Rectal smooth muscle tissue (tissue), 1 donor: Measurements from ENCODE around the gene ZNF516.

Experiments
- H3K27ac ChIP-seq: one replicate; pipeline ENCODE4 v1.7.0; 2013; ENCODE audit warnings: low read depth, low read length, inconsistent platforms
- H3K27me3 ChIP-seq: one replicate; pipeline ENCODE4 v1.7.0; 2013; ENCODE audit warnings: low read length; ENCODE audit not compliant: control insufficient read depth, insufficient read depth
- H3K36me3 ChIP-seq: one replicate; pipeline ENCODE4 v1.7.0; 2013; ENCODE audit warnings: low read length; ENCODE audit not compliant: control insufficient read depth, insufficient read depth
- H3K4me1 ChIP-seq: one replicate; pipeline ENCODE4 v1.7.0; 2013; ENCODE audit warnings: low read length; ENCODE audit not compliant: control insufficient read depth, insufficient read depth
- H3K4me3 ChIP-seq: one replicate; pipeline ENCODE4 v1.7.0; 2013; ENCODE audit warnings: low read length
- H3K9ac ChIP-seq: one replicate; pipeline ENCODE4 v1.7.0; 2013; ENCODE audit warnings: low read length

ZNF516 gene

DNA sequence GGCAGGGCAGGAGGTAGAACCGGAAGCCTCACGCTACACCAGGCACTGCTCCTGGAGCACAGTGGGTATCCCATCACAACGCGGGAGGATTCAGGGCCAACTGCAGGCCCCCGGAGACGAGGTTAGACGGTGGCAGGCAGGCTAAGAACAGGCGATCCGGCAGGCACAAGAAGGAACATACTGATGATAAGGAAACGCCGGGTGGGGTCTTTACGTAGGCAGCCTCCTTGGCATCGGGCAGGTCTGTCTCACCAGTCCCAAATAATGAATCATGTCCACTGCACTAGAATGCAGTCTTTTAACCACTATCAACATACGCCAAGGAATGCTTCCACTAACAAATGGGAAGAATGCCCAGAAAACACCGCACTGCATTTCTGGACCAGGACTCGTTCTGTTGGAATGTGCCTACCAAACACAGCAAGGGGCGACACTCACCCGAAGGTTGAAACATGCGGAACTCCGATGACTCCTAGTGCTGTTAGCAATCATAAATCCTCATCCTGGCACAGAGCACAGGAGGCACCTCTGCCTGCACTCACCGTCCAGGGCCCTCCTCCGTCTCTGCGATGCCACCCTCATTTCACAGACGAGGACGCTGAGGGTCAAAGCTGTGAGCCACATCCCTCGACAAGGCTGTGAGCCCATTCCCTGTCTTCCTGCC is 35.2 kb downstream of the ZNF516 start:
- H3K9ac ChIP-seq = no peak overlapping the region
- H3K4me1 ChIP-seq = peaks cover 23% of the 10 kb centered on the region
- H3K27me3 ChIP-seq = no peaks in the 10 kb centered on the region
- peaks cover 9% of the 10 kb centered on the region for H3K36me3 ChIP-seq
- no peak overlapping the region for H3K4me3 ChIP-seq
- H3K27ac ChIP-seq = peak overlapping the region; percentile 75

- Histone ChIP-seq H3K36me3 (peaks cover 9% of the 10 kb centered on the region), H3K27me3 (no peaks in the 10 kb centered on the region), H3K27ac (peak overlapping the region; percentile 75), H3K4me1 (peaks cover 28% of the 10 kb centered on the region), H3K9ac (no peak overlapping the region), H3K4me3 (no peak overlapping the region)
Observed at GRCh38 chr18:76459312-76459686, 35.7 kb downstream of the ZNF516 start.

DNA sequence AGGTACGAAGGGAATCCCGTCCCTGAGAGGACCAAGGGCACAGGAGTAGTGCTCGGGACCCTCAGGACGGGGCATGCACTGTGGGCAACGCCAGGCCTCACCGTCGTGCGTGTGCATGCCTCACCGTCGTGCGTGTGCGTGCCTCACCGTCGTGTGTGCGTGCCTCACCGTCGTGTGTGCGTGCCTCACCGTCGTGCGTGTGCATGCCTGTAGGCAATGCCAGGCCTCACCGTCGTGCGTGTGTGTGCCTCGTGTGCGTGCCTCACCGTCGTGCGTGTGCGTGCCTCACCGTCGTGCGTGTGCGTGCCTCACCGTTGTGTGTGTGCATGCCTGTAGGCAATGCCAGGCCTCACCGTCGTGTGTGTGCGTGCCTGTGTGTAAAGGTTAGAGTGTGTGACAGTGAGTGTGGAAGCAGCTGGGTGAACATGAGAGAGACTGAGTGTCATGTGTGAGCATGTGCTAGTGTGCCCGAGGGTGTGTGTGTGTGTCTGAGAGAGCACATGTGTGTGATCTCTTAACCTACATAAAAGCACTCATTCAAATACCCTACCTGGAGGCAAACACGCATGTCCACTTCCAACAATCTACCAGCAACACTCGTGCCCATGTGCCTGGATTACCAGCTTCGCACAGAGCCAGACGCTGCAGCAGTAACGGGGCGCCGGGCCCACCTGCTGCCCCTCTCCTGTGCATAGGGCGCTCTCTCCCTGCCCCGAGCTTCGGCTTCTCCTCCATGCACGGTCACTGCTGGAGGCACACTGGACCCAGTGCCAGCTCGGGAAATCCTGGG is 36.3 kb downstream of the ZNF516 start:
- no peaks in the 10 kb centered on the region for H3K27me3 ChIP-seq
- H3K4me1 ChIP-seq = peaks cover 33% of the 10 kb centered on the region
- peaks cover 8% of the 10 kb centered on the region for H3K36me3 ChIP-seq
- H3K27ac ChIP-seq = peak overlapping the region; percentile 75
- no peak overlapping the region for H3K4me3 ChIP-seq
- no peak overlapping the region for H3K9ac ChIP-seq

GRCh38 chr18:76457957-76458356 is 37.1 kb downstream of the ZNF516 start:
- Histone ChIP-seq H3K27ac (no peak overlapping the region), H3K27me3 (no peaks in the 10 kb centered on the region), H3K4me1 (peaks cover 36% of the 10 kb centered on the region), H3K4me3 (no peak overlapping the region), H3K9ac (no peak overlapping the region), H3K36me3 (peaks cover 6% of the 10 kb centered on the region)

DNA sequence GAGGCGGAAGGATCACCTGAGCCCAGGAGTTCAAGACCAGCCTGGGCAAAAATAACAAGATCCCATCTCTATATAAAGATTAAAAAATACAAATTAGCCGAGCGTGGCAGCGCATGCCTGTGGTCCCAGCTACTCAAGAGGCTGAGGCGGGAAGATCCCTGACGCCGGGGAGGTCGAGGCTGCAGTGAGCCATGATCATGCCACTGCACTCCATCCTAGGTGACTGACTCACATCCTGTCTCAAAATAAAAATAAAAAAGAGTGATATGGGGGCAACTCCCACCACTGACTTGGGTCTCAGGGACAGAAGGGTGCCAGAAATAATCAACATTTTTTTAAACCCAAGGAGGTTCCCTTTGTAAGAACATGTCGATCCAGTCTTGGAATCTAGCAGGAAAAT is 37.6 kb downstream of the ZNF516 start:
- Histone ChIP-seq H3K27me3 (no peaks in the 10 kb centered on the region), H3K36me3 (peaks cover 6% of the 10 kb centered on the region), H3K27ac (no peak overlapping the region), H3K4me1 (peaks cover 40% of the 10 kb centered on the region), H3K4me3 (no peak overlapping the region), H3K9ac (no peak overlapping the region)

DNA sequence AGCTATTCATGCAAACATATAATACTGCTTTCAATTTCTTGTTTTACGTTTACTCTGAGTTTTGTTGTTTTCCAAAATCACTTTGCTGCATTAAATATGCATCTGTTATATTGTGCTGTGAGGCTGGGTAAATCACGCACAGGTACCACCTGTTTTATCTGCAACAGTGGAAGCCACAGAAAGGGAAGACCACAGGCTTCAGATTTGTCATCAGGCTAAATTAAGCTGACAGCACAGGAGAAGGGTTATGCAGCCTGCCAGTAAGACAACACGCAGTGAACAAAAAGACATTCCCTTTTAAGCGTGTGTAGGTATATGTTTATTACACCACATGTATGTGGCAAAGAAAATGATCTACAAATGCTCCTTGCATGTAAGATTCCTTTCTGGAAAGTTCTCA is 38.2 kb downstream of the ZNF516 start:
- no peak overlapping the region for H3K9ac ChIP-seq
- peaks cover 47% of the 10 kb centered on the region for H3K4me1 ChIP-seq
- no peak overlapping the region for H3K4me3 ChIP-seq
- peaks cover 6% of the 10 kb centered on the region for H3K36me3 ChIP-seq
- H3K27me3 ChIP-seq = no peaks in the 10 kb centered on the region
- H3K27ac ChIP-seq = no peak overlapping the region

GRCh38 chr18:76456018-76456750 is 38.9 kb downstream of the ZNF516 start:
- Histone ChIP-seq H3K27me3 (no peaks in the 10 kb centered on the region), H3K4me1 (peaks cover 49% of the 10 kb centered on the region), H3K36me3 (peaks cover 6% of the 10 kb centered on the region), H3K27ac (no peak overlapping the region), H3K9ac (no peak overlapping the region), H3K4me3 (no peak overlapping the region)

GRCh38 chr18:76455003-76455676 is 39.9 kb downstream of the ZNF516 start:
- no peaks in the 10 kb centered on the region for H3K27me3 ChIP-seq
- H3K4me3 ChIP-seq = no peak overlapping the region
- H3K36me3 ChIP-seq = peaks cover 6% of the 10 kb centered on the region
- H3K9ac ChIP-seq = no peak overlapping the region
- peaks cover 45% of the 10 kb centered on the region for H3K4me1 ChIP-seq
- peak overlapping the region; percentile 33 for H3K27ac ChIP-seq

- Histone ChIP-seq H3K27ac (peak overlapping the region; percentile 8), H3K36me3 (peaks cover 6% of the 10 kb centered on the region), H3K4me1 (peaks cover 38% of the 10 kb centered on the region), H3K9ac (no peak overlapping the region), H3K4me3 (no peak overlapping the region), H3K27me3 (no peaks in the 10 kb centered on the region)
Observed at GRCh38 chr18:76454418-76454817, 40.6 kb downstream of the ZNF516 start.

DNA sequence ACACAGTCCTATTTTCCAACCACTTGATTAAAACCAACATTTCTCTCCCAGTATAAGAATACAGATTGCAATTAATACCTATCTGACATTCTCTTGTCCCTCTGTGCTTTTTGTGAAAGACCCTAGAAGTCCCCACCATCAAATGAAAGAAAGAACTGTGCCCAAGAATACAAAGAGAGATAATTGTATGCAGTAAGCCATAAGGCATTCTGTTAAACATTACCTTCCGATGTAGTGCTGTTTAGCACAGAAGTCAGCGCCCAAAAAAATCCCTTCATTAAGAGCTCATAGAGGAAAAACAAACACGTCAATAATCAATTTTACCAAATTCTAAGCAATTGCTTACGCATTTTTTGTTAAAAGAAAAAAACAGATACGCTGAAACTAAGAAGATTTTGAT is 41.1 kb downstream of the ZNF516 start:
- peaks cover 6% of the 10 kb centered on the region for H3K36me3 ChIP-seq
- H3K9ac ChIP-seq = no peak overlapping the region
- H3K27me3 ChIP-seq = no peaks in the 10 kb centered on the region
- H3K4me1 ChIP-seq = peaks cover 33% of the 10 kb centered on the region
- no peak overlapping the region for H3K4me3 ChIP-seq
- H3K27ac ChIP-seq = peak overlapping the region; percentile 8

DNA sequence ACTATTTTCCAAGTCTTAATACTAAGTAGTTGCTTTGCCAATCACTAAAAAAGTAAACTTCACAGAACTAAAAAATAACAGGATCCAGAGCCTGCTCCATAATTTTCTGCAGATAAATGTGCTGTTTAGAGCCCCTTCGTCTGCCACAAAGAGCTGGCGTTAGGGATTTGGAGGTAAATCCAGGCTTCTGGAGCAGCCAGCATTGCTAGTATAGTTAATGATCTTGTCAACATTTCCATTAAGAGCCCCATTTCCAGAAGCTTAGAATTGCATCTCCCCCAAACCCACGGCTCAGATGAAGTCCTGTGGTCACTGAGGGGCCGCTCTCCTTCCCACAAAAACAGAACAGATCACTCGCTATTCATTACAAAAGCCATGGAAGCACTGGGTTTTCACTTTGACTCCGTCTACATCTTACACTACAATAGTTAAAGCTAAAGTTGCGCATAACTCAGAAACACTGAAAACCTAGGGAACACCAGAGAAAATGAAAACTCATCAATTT is 41.9 kb downstream of the ZNF516 start:
- no peak overlapping the region for H3K9ac ChIP-seq
- no peak overlapping the region for H3K4me3 ChIP-seq
- H3K27me3 ChIP-seq = no peaks in the 10 kb centered on the region
- no peaks in the 10 kb centered on the region for H3K36me3 ChIP-seq
- H3K27ac ChIP-seq = no peak overlapping the region
- peaks cover 36% of the 10 kb centered on the region for H3K4me1 ChIP-seq

GRCh38 chr18:76452357-76452756 is 42.7 kb downstream of the ZNF516 start:
- H3K4me3 ChIP-seq = peak overlapping the region; percentile 47
- no peaks in the 10 kb centered on the region for H3K27me3 ChIP-seq
- peak overlapping the region; percentile 81 for H3K27ac ChIP-seq
- peaks cover 37% of the 10 kb centered on the region for H3K4me1 ChIP-seq
- no peak overlapping the region for H3K9ac ChIP-seq
- H3K36me3 ChIP-seq = no peaks in the 10 kb centered on the region
